T47D (cell line): ENCODE results near the gene MPPED1.

Source experiments
- DNase-seq, 2 experiments: peaks; one replicate each; pipeline versions ENCODE4 v3.0.0 to v3.0.0-alpha.2; 2011 to 2012; ENCODE audit warnings: low read depth in 1 of 2, low spot score in 1 of 2
- JUND ChIP-seq: IDR thresholded peaks from 2 replicates; pipeline ENCODE4 v1.6.1; 2012; ENCODE audit warnings: low read depth
- in situ Hi-C: cut with HindIII; loops from 2 replicates; pipeline ENCODE4 v1.10.0; 2016; ENCODE audit warnings: low sequenced_read_pairs, low pct_unique_long_range_greater_than_20kb

Gene MPPED1

DNA sequence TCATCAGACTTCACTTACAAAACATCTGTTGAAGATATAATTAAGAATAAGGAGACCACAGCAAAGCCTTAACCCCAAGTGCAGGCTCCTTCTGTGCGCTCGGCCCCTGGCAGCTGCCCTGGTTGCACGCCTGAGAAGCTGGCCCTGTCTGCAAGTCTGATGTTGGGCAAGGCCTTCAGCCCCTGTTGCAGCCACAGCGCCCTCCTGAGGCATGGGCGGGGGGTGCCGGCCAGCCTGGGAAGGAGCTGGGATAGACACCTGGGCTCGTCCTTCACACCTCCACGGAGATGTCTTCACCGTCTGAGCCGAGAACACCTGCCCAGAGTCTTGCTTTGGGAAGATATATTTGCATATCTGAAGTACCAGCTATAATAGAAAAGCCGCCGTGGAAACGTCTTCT, 104.1 kb downstream of the MPPED1 start:
- TF ChIP-seq JUND, result no peak
- DNase-seq, result no peak
- in situ Hi-C loops, result no loop called here

DNA sequence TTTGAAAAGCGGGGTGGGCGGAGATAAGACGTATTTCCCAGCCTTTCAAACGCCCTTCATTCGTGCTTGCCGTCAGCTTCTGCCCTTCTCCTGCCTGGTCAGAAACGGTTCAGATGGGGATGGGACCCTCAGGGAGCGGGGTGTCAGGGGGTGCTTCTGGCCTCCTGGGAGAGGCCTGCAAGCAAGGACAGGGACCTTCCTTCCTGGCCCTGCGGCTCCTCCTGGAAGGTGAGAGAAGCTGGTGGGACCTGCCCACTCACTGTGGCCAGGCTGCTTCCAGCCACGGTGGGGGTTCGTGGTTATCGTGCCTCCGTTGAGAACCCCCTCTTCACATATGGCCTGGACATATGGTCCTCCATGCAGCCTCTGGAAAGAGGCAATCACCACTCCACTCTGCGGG, 104.6 kb downstream of the MPPED1 start:
- in situ Hi-C loops, result no loop called here
- TF ChIP-seq JUND, result no peak

GRCh38 chr22:43516996-43517635, 105.3 kb downstream of the MPPED1 start:
- in situ Hi-C loops, result no loop called here
- TF ChIP-seq JUND, result no peak
- DNase-seq, result no peak

More for the DNA sequence above, 104.6 kb downstream of the MPPED1 start:
- no peak for DNase-seq

DNA sequence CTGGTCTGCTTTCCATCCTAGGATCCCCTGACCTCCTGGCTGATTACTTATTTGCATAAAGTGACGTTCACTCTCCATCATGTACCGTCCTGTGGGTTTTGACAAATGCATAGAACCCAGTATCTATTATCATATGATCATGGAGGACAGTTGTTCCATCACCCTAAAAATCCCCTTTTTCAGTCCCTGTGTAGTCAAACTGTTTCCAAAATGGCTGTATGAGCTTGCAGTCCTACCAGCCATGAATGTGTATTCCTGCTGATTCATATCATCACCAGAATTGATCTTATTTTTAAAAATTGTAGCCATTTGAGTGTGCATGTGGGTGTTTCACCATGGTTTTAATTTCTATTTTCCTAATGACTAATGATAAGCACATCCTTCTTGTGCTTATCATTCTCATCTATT, 108.8 kb downstream of the MPPED1 start:
- in situ Hi-C loops, result no loop called here
- no peak for TF ChIP-seq JUND
- DNase-seq, result no peak

- no peak for TF ChIP-seq JUND
- in situ Hi-C loops, result no loop called here
- DNase-seq, result peak in 1 of 2 experiments; percentile 47
These were observed 109.9 kb downstream of the MPPED1 start for GRCh38 chr22:43521716-43522115.

GRCh38 chr22:43526117-43526655, 114.4 kb downstream of the MPPED1 start:
- no peak for TF ChIP-seq JUND
- in situ Hi-C loops, result no loop called here
- no peak for DNase-seq

DNA sequence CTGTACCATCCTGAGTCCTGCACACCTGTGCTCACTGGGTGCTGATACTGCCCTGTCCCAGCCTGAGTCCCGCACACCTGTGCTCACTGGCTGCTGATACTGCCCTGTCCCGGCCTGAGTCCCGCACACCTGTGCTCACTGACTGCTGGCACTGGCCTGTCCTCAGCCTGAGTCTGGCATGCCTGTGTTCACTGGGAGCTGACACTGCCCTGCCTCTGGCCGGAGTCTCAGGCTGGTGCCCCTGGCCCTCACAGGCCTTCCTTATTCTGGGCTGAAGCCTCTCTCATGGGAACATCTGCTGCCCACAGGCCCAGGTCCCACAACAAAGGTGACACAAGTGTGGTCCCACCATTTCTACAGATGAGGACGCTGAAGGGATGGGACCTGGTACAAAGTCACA, 115.1 kb downstream of the MPPED1 start:
- no peak for TF ChIP-seq JUND
- in situ Hi-C loops, result no loop called here

DNA sequence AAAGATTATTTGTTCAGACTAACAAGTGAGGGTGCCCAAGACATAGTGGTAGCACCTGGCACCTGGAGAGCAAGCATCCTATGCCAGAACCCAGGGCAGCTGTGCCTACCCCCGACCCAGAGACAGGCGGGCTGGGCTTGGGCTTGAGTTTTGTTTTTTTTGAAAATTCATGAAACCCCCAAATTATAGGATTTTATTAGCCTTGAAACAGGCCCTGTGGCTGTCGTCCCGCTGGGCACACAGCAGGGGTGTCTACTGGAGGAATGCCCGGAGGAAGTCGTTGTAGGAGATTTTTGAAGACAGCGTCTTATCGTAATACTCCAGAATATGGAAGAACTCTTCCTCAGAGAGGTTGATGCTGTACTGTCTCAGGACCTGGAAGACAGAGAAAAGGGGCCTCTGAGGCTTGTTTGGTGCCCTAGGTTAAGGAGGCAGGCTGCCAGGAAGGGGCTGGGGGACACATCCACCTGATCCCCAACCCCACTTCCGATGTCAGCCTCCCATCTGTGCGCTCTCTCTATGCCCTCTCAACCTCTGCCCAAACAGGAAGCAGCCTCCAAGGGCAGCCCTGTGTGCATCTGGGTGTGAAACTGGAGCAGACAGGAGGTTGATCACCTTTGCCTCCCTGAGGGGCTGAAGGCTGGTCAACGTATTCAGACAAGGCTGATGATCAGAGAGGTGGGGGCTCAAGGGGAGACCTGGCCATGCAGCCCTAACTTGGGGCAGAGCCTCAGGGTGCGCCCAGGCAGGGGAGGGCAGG, 117.0 kb downstream of the MPPED1 start:
- no peak for DNase-seq
- no peak for TF ChIP-seq JUND
- in situ Hi-C loops, result no loop called here

More for the DNA sequence above, 115.1 kb downstream of the MPPED1 start:
- DNase-seq, result no peak

DNA sequence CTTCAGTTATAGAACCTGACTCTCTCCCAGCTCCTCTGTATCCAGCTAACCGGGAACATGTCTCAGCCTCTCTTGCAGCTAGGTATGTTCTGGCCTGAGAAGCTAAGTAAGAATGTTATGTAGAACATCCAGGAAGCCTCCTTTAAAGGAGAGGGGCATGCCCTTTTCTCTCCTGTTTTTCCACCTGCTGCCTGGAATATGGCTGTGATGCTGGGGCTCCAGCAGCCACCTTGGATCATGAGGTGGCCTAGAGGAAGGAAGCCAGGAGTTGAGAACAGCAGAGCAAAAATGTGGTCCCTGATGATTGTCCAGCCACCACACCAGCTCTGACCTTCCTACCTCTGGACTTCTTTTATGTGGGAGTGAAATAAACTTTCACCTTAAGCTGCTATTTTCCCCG, 117.6 kb downstream of the MPPED1 start:
- no peak for TF ChIP-seq JUND
- DNase-seq, result no peak
- in situ Hi-C loops, result no loop called here

GRCh38 chr22:43529934-43530333, 118.1 kb downstream of the MPPED1 start:
- DNase-seq, result no peak
- TF ChIP-seq JUND, result no peak
- in situ Hi-C loops, result no loop called here

DNA sequence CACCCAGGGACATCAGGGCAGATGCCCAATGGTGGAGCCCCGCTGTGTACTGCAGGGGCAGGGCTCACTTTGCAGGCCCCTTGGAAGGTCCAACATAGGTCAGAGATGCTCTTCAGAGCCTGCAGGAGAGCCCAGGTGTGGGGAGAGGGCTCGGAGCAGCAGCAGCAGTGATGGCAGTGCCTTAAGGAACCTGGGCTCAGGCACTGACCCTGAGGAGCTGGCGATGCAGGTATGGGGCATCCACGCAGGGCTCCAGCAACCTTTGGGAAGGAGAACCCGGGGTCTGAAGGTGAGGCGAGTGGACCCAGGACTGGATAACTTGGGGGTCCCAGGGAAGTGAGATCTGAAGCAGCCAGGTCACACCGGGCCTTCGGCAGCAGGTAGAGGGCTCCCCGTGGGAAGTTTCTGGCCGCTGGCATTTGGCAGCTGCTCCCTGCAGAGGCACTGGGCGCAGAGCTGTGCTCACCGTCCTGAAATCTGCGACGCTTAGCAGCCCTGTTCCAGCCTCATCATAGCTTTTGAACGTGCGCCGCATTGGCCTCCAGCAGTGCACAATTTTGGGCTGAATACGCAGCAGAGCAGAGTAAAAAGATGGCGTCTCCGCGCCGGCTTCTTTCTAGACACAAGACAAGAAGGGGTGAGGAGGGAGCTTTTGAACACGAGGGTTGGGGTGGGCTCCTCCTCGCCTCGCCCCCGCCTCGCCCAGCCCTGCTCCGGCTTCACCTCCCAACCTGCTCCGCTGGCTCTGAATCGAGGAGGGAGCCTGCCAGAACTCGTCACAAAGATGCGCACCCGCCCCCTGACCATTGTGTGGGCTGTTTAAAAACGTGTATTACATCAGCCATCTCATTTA, 118.8 kb downstream of the MPPED1 start:
- DNase-seq, result no peak
- in situ Hi-C loops, result no loop called here
- no peak for TF ChIP-seq JUND

- no peak for TF ChIP-seq JUND
- in situ Hi-C loops, result no loop called here
- DNase-seq, result no peak
These were observed 119.8 kb downstream of the MPPED1 start for GRCh38 chr22:43531651-43532050.
